Common myeloid progenitor, CD34-positive (primary cell): ENCODE data around the gene POLR2H.

Experiments used
- CTCF ChIA-PET: fragments of 350-600 bp; sonication (Branson Sonifier 250); formaldehyde crosslinking; loops from one replicate; lab custom pipeline; 2021; ENCODE audit warnings: antibody characterized with exemption; lab: Charles Lee
- POLR2A ChIA-PET: fragments of 350-600 bp; sonication (Branson Sonifier 250); formaldehyde crosslinking; loops from one replicate; lab custom pipeline; 2021; ENCODE audit warnings: antibody characterized with exemption; lab: Charles Lee
- DNase-seq, 3 donors: peaks; one replicate each; pipeline versions ENCODE4 v3.0.0 to v3.0.0-alpha.2; 2013
- H3K27ac ChIP-seq, 2 experiments: 1 replicate in 1 of 2; 2 replicates in 1 of 2; pipeline ENCODE4 v1.7.0; 2013; ENCODE audit warnings: inconsistent platforms in 2 of 2, low read length in 2 of 2, mild to moderate bottlenecking in 2 of 2, low read depth in 1 of 2, moderate library complexity in 1 of 2; ENCODE audit not compliant: severe bottlenecking in 2 of 2, insufficient read depth in 1 of 2, poor library complexity in 1 of 2
- H3K27me3 ChIP-seq, 5 experiments: replicated peaks in 2 of 5; 1 replicate in 3 of 5; 2 replicates in 2 of 5; pipeline versions ENCODE4 v1.6.1 to v1.7.0; 2013; ENCODE audit warnings: low read length in 4 of 5, mild to moderate bottlenecking in 2 of 5, moderate library complexity in 2 of 5, inconsistent platforms in 1 of 5; ENCODE audit not compliant: insufficient read depth in 5 of 5, control insufficient read depth in 4 of 5
- H3K36me3 ChIP-seq, 4 experiments: 1 replicate in 2 of 4; 2 replicates in 2 of 4; pipeline versions ENCODE4 v1.6.1 to v1.7.0; 2013; ENCODE audit warnings: low read length in 3 of 4, control low read depth in 1 of 4, mild to moderate bottlenecking in 1 of 4; ENCODE audit not compliant: control insufficient read depth in 4 of 4, insufficient read depth in 4 of 4
- H3K4me1 ChIP-seq, 4 experiments: 1 replicate in 3 of 4; 2 replicates in 1 of 4; pipeline versions ENCODE4 v1.6.1 to v1.7.1; 2013; ENCODE audit warnings: low read length in 3 of 4, mild to moderate bottlenecking in 3 of 4, control low read depth in 1 of 4, inconsistent platforms in 1 of 4, moderate library complexity in 1 of 4; ENCODE audit not compliant: control insufficient read depth in 4 of 4, insufficient read depth in 4 of 4; ENCODE audit errors: control extremely low read depth in 1 of 4
- H3K4me3 ChIP-seq, 7 experiments: 1 replicate in 4 of 7; 2 replicates in 3 of 7; pipeline versions ENCODE4 v1.5.1 to v1.7.0; 2013; ENCODE audit warnings: mild to moderate bottlenecking in 7 of 7, low read length in 6 of 7, moderate library complexity in 6 of 7, inconsistent platforms in 2 of 7, low read depth in 2 of 7, control low read depth in 1 of 7; ENCODE audit not compliant: insufficient read depth in 4 of 7, control insufficient read depth in 1 of 7; ENCODE audit errors: extremely low read depth in 1 of 7
- H3K9me3 ChIP-seq, 5 experiments: 1 replicate in 4 of 5; 2 replicates in 1 of 5; pipeline versions ENCODE4 v1.6.1 to v1.7.1; 2013; ENCODE audit warnings: low read length in 4 of 5, mild to moderate bottlenecking in 2 of 5, inconsistent platforms in 1 of 5, low read depth in 1 of 5, moderate library complexity in 1 of 5; ENCODE audit not compliant: control insufficient read depth in 4 of 5, insufficient read depth in 2 of 5; ENCODE audit errors: control extremely low read depth in 1 of 5
- WGBS: methylation state at CpG from one replicate; pipeline ENCODE4 v1.1.5; 2013; ENCODE audit not compliant: insufficient coverage; 5-methylcytosine and 5-hydroxymethylcytosine counted together

Gene POLR2H

DNA sequence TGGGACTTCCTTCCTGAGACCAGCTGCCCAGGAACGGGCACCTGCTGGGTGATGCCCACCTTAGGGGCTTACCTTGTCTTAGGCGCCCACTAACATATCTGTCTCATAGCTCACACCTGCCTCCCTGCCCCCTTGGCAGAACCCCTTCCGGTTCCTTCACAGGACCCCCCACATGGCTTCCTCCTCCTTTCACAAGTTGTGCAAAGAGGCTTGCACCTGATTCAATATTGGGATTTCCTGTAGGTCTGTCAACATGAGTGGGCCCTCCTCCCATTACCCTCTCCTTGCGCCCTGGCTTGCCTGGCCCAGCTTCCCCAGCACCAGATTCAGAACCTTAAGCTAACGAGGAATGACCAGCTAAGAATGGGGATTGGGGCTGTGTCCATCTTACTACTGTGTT lies 15.9 kb downstream of the POLR2H start:
- WGBS, result 59% methylated on average over 5 of the region's 5 CpGs
- H3K27ac ChIP-seq, result no peak overlapping the region
- H3K9me3 ChIP-seq, result no peaks in the 10 kb centered on the region
- peaks cover 2 to 27% (median 21%) of the 10 kb centered on the region in 4 experiments for H3K4me1 ChIP-seq
- POLR2A ChIA-PET, result interaction anchor here (0.7 kb wide), 1 partner anchor 135 kb away, joined by 3 read pairs; no protein-coding TSS in a partner anchor
- no peaks in the 10 kb centered on the region for H3K36me3 ChIP-seq
- CTCF ChIA-PET, result interaction anchor here (1.3 to 15.3 kb wide), 6 partner anchors 9 to 164 kb away, joined by 4 to 368 read pairs (median 8); no protein-coding TSS in a partner anchor
- DNase-seq, result no peak
- H3K27me3 ChIP-seq, result peaks cover 0 to 44% (median 22%) of the 10 kb centered on the region in 5 experiments
- no peak overlapping the region for H3K4me3 ChIP-seq

GRCh38 chr3:184377882-184378445 lies 16.5 kb downstream of the POLR2H start, which contains the start of gene THPO:
Gene THPO (minus strand): TSS chr3:184378207. CDS start chr3:184376259, 1,948 bp downstream.
- CTCF ChIA-PET, result interaction anchor here (1.2 to 15.3 kb wide), 7 partner anchors 9 to 164 kb away, joined by 3 to 368 read pairs (median 5); no protein-coding TSS in a partner anchor
- 100% methylated on average over 4 of the region's 7 CpGs for WGBS
- Histone ChIP-seq H3K36me3 (no peaks in the 10 kb centered on the region), H3K4me1 (peaks cover 2 to 27% (median 21%) of the 10 kb centered on the region in 4 experiments), H3K27me3 (peaks cover 0 to 47% (median 22%) of the 10 kb centered on the region in 5 experiments), H3K27ac (no peak within 1 kb of the TSS), H3K9me3 (no peaks in the 10 kb centered on the region), H3K4me3 (no peak within 1 kb of the TSS)
- DNase-seq, result no peak
- POLR2A ChIA-PET, result no interaction called here

- no peaks in the 10 kb centered on the region for H3K9me3 ChIP-seq
- 96% methylated on average over 9 of the region's 10 CpGs for WGBS
- DNase-seq, result no peak
- H3K27me3 ChIP-seq, result peaks cover 0 to 48% (median 22%) of the 10 kb centered on the region in 5 experiments
- no peak overlapping the region for H3K4me3 ChIP-seq
- H3K4me1 ChIP-seq, result peaks cover 2 to 27% (median 21%) of the 10 kb centered on the region in 4 experiments
- H3K27ac ChIP-seq, result no peak overlapping the region
- POLR2A ChIA-PET, result no interaction called here
- CTCF ChIA-PET, result interaction anchor here (0.7 to 2.4 kb wide), 4 partner anchors 10 to 163 kb away, joined by 3 to 10 read pairs (median 4); no protein-coding TSS in a partner anchor
- no peaks in the 10 kb centered on the region for H3K36me3 ChIP-seq
These were observed 17.3 kb downstream of the POLR2H start for GRCh38 chr3:184378651-184379357.

DNA sequence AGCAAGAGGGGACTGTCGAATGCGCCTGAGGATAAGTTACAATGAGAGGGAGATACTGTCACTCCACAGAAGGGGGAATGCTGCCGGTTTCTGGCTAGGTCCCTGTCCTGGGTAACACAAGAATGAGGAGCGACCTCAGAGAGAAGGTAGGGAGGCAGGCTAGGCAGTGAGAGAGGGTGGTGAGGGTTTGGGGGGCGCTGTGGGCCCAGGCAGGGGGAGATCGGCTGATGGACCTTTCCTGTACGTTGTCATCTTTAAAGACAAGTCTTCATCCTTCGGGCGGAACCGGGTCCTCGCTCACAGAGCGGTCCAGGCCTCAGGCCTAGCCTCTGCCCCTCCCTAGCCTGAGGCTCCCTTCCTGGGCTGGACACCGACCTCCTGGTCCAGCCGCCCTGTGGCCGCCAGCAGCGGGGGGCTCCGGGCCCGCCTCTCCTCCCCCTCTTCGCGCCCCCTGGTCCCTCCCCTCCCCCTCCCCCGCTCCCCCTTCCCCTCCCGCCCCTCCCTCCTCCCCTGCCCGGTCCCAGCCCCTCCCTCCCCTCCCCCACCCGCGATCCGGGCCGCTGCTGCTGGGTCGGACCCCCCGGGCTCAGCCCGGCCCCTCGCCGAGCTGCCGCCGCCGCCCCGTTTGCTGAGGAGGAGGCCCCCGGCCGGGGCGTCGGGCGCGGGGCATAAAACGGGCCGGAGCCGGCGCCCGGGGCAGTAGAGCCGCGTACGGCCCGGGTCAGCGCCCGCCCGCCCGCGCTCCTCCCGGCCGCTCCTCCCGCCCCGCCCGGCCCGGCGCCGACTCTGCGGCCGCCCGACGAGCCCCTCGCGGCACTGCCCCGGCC lies 18.1 kb downstream of the POLR2H start, which contains the start of gene CHRD:
Gene CHRD, plus strand, starts transcription at position 697 of the 827 bp plus-strand sequence. CDS start 265 bp downstream, outside the sequence.
- DNase-seq, result no peak
- peaks cover 0 to 48% (median 22%) of the 10 kb centered on the region in 5 experiments for H3K27me3 ChIP-seq
- no peak within 1 kb of the TSS for H3K27ac ChIP-seq
- WGBS, result 72% methylated on average over 12 of the region's 71 CpGs
- H3K4me3 ChIP-seq, result peak within 1 kb of the TSS in 6 of 7 experiments; percentile 15 to 64 (median 42)
- H3K9me3 ChIP-seq, result no peaks in the 10 kb centered on the region
- ChIA-PET CTCF (interaction anchor here (1.2 to 1.5 kb wide), 2 partner anchors 10 to 150 kb away, joined by 3 to 4 read pairs; no protein-coding TSS in a partner anchor), POLR2A (no interaction called here)
- H3K4me1 ChIP-seq, result peaks cover 2 to 27% (median 21%) of the 10 kb centered on the region in 4 experiments
- H3K36me3 ChIP-seq, result no peaks in the 10 kb centered on the region

DNA sequence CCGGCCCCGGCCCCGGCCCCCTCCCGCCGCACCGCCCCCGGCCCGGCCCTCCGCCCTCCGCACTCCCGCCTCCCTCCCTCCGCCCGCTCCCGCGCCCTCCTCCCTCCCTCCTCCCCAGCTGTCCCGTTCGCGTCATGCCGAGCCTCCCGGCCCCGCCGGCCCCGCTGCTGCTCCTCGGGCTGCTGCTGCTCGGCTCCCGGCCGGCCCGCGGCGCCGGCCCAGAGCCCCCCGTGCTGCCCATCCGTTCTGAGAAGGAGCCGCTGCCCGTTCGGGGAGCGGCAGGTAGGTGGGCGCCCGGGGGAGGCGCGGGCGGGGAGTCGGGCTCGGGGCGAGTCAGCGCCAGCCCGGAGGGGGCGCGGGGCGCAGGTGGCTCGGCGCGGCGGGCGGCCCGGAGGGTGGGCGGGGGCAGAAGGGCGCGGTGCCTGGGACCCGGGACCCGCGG lies 18.7 kb downstream of the POLR2H start:
- Histone ChIP-seq H3K4me1 (peaks cover 2 to 27% (median 21%) of the 10 kb centered on the region in 4 experiments), H3K4me3 (peak overlapping the region in 5 of 7 experiments; percentile 11 to 64 (median 46)), H3K36me3 (no peaks in the 10 kb centered on the region), H3K9me3 (no peaks in the 10 kb centered on the region), H3K27me3 (peaks cover 0 to 48% (median 22%) of the 10 kb centered on the region in 5 experiments), H3K27ac (no peak overlapping the region)
- WGBS, result 0% methylated on average over 36 of the region's 62 CpGs
- DNase-seq, result peak; percentile 11 to 57 (median 48)
- POLR2A ChIA-PET, result no interaction called here
- CTCF ChIA-PET, result interaction anchor here (1.5 kb wide), 1 partner anchor 134 kb away, joined by 6 read pairs; no protein-coding TSS in a partner anchor

- H3K27me3 ChIP-seq, result peaks cover 0 to 48% (median 22%) of the 10 kb centered on the region in 5 experiments
- H3K4me1 ChIP-seq, result peaks cover 2 to 27% (median 21%) of the 10 kb centered on the region in 4 experiments
- peak overlapping the region in 6 of 7 experiments; percentile 15 to 64 (median 37) for H3K4me3 ChIP-seq
- ChIA-PET POLR2A (no interaction called here), CTCF (interaction anchor here (1.1 to 2.5 kb wide), 5 partner anchors 9 to 133 kb away, joined by 3 to 14 read pairs (median 3); partner anchors contain the start of gene FAM131A)
- WGBS, result 3% methylated on average over 38 of the region's 42 CpGs
- H3K27ac ChIP-seq, result no peak overlapping the region
- H3K9me3 ChIP-seq, result no peaks in the 10 kb centered on the region
- DNase-seq, result peak in 1 of 3 donors; percentile 22
- H3K36me3 ChIP-seq, result no peaks in the 10 kb centered on the region
These were observed 19.2 kb downstream of the POLR2H start for GRCh38 chr3:184380627-184381260.
